Measurements from ENCODE around the gene XPO6. TPM values are rescaled to one million over a fixed set of nuclear protein-coding genes. Genes with fewer than 3 reads are reported as not detected.

XPO6 gene
- polyA plus RNA-seq, 4 donors, result 68.2 to 95.7 (median 79.5) TPM

DNA sequence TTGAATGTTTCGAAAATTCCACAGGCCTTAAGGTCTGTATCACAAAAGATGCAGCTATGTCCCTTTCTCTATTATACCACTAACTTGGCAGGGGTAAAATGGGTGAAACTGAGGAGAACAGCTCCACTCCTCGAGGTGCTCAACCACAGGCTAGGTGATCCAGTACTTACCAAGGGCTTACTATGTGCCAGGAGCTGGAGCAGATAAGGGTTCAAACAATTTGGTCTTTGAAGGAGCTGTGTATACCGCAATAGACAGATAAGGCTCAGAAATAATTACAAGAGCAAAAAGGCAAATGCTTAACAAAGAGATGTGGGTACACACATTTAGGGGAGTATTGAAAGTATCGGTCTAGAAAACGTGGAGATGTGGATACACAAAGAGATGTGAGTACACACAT lies 1.5 kb downstream of the XPO6 start:
- no peak for DNase-seq (ENCODE audit: low read depth in 4 of 4, low spot score in 3 of 4)

DNA sequence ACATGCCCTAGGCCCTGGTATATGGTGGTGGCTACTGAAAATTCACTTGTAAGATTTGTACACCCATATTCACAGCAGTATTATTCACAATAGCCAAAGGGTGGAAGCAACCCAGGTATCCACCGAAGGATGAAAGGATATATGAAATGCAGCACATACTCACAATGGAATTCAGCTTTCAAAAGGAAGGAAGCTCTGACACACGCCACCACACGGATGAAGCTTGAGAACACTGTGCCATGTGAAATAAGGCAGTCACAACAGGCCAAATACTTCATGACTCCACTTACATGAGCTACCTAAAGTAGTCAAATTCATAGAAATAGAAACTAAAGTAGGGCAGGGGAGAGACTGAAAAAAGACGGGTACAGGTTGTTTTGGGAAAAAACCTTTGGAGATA lies 2.9 kb downstream of the XPO6 start:
- no peak for DNase-seq (ENCODE audit: low read depth in 4 of 4, low spot score in 3 of 4)

DNA sequence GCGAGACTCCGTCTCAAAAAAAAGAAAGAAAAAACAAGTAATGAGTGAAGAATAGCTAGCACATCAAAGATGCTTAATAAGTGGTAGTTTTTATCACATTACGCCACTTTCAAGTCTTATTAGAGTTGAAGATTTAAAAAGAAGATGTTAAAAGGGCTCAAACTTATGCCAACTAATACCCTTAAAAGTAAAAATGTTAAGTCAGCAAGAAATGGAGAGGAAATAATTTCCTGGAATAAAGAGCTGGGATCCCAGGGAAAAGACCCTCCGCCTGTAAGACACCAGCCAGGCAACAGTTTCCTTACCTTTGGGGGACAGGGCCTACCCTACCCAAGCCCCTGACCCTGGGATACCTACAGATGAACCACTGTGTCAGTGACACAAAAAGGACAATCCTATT lies 3.6 kb downstream of the XPO6 start:
- DNase-seq (ENCODE audit: low read depth in 4 of 4, low spot score in 3 of 4), result no peak

DNA sequence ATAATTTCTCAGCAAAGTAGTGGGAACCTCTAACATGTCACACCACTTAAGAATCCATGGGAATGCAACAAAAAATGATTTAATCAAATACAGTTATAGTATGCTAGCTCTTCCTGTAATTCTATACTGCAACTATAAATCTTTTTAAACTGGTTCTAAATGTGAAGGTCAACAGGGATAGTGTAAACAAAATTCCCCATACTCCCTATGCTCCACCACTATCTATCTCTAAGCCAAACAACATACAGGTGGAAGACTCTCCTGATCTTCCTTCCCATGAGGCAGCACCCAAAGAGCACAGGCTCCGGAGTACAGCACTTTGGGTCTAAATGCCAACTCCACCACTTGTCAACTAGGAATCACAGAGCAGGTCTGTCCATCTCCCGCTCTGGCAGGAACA lies 4.4 kb downstream of the XPO6 start:
- DNase-seq (ENCODE audit: low read depth in 4 of 4, low spot score in 3 of 4), result no peak

DNA sequence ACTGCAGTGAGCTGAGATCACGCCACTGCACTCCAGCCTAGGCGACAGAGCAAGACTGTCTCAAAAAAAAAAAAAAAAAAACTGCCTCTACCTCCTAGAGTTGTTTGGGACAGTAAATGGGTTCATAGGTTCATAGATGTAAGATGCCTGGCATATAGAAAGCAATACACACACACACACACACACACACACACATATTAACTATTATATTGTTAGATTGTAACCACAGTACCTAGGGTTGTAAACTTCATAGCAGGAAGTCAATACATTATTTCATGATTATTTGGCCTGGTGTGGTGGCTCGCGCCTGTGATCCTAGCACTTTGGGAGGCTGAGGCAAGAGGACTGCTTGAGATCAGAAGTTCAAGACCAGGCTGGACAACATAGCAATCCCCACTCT lies 5.8 kb downstream of the XPO6 start:
- no peak for DNase-seq (ENCODE audit: low read depth in 4 of 4, low spot score in 3 of 4)

DNA sequence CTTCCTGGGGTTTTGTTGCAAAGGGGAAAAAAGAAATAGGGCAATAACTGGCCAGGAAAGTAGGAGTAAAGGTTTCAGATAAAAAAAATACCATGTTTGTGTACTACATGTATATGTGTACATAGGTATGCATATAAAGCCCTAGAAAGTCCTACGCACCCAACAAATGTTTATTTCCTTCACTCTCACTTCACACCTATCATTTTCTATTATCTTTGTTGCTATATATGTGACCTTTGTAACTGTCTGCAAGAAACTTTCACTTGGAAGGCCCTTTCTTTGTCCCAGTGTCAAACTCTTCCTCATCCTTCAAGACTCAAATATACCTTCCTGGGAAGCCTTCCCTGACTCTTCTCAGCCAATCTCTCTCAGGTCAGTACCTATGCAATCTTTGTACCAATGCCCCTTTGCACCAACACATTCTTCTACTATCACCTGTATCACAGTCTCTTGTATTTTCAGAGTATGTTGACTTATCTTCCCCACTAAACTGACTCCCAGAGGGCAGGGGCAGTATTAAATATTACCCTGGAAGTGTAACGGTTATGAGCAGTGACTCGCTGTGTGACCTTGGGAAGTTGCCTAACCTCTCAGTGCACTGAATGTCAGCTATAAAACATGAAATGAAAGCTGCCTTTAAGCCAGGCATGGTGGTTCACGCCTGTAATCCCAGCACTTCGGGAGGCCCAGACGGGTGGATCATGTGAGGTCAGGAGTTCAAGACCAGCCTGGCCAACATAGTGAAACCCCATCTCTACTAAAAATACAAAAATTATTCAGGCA lies 6.5 kb downstream of the XPO6 start:
- DNase-seq (ENCODE audit: low read depth in 4 of 4, low spot score in 3 of 4), result no peak

DNA sequence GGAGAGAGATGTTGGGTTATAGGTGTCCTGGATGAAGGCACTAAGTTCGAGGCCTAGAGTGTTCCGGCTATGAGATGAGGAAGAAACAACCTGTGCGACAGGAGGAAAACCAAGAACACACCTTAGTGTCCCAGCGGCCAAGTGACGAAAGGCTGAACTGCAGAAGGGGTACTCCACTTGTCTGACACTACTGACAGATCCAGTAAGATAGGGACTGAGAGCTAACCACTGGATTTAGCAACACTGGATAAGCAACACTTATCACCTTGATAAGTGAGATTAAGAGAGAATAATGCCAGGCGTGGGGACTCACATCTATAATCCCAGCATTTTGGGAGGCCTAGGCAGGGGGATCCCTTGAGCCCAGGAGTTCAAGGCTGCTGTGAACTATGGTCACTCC lies 7.1 kb downstream of the XPO6 start:
- DNase-seq (ENCODE audit: low read depth in 4 of 4, low spot score in 3 of 4), result no peak

DNA sequence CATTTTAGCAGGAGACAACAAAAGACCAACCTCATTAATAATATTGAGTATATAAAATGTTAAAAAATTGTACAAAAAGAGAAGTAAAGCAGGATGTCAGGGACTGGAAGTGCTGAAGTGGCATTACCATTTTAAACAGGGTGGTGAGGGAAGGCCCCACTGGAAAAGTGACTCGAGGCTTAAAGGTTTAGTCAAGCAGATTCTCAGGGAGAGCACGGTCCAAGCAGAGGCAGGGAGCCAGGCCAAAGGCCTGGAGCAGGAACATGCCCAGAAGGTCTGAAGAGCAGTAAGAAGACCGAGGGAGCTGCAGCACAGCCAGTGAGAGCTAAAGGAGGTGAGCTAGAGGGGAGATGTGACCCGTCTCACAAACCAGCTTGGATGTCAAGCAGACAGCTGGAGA lies 7.6 kb downstream of the XPO6 start:
- DNase-seq (ENCODE audit: low read depth in 4 of 4, low spot score in 3 of 4), result no peak

DNA sequence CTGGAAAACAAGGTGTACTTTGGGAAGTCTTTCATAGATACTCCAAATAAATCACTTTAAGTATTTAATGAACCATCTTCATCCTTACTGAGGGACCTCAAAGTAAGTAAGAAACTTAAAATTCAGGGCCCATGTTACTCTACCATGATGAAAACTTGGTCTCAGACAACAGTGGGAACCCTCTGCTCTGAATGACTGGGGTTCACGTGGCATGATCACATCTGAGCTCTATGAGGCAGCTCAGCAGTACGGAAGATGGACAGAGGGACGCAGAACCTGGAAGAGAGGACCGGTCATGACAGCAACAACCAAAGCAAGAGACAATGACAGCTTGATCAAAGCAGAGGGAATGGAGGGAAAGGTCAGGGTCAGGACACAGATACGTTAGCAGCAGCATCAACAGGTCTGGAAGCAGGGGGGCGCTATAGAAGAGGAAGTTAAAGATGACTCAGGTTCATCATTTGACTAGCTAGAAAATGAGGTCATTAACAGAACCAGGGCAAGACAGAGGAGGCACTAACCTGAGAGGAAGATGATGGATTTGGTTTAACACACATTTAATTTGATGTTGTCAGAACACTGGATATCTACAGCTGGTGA lies 9.5 kb downstream of the XPO6 start:
- no peak for DNase-seq (ENCODE audit: low read depth in 4 of 4, low spot score in 3 of 4)

DNA sequence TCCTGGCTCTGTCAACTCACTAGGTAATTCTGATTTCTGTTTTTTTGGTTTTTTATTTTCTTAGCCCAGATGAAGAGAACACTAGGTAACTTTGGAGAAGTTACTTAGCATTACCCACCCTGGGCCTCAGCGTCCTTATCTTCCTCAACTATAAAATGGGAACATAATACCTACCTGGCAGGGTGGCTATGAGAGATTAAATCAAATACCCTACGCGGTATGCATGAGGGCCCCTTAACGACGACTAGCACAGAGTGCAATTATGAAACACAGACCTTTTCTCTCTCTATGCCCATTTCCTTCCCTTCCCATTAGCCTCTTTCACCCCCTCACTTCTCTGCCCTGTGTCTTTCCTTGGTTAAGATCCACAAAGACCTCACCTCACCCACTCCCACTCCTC lies 11.1 kb downstream of the XPO6 start:
- DNase-seq (ENCODE audit: low read depth in 4 of 4, low spot score in 3 of 4), result no peak

DNA sequence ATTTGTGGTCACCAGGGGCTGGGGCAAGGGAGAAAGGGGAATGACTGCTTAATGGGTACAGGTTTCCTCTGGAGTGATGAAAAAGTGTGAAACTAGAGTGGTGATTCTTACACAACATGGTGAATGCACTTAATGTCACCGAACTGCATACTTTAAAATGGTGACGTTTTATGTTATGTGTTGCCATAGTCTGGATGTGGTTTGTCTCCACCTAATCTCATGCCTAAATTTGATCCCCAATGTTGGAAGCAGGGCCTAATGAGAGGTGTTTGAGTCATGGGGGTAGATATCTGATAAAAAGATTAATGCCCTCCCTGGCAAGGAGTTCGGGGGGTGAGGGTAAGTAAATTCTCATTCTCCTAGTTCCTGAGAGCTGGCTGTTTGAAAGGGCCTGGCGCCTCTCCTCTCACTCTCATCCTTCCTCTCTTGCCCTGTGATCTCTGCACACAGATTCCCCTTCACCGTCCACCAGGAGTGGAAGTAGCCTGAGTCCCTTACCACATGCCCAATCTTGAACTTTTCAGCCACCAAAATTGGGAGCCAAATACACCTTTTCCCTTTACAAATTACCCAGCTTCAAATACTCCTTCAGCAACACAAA lies 15.3 kb downstream of the XPO6 start:
- DNase-seq (ENCODE audit: low read depth in 4 of 4, low spot score in 3 of 4), result no peak

DNA sequence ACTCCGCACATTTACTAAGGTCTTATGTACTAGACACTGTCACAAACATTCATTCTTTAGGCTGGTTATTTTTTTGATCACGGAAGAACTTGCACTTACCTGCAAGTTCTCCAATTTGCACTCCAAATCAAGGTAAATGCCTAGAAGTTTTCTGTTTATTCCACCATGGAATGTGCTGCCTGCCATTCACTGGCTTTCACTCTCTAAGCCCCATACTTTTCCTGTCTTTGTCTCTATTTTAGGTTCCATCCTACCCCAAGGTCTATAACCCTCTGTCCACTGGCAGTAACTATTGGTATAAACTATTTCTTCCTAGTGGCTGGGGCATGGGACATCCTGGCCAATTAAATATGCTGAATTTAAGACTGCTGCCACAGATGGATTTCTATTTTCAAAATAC lies 15.9 kb downstream of the XPO6 start:
- no peak for DNase-seq (ENCODE audit: low read depth in 4 of 4, low spot score in 3 of 4)

DNA sequence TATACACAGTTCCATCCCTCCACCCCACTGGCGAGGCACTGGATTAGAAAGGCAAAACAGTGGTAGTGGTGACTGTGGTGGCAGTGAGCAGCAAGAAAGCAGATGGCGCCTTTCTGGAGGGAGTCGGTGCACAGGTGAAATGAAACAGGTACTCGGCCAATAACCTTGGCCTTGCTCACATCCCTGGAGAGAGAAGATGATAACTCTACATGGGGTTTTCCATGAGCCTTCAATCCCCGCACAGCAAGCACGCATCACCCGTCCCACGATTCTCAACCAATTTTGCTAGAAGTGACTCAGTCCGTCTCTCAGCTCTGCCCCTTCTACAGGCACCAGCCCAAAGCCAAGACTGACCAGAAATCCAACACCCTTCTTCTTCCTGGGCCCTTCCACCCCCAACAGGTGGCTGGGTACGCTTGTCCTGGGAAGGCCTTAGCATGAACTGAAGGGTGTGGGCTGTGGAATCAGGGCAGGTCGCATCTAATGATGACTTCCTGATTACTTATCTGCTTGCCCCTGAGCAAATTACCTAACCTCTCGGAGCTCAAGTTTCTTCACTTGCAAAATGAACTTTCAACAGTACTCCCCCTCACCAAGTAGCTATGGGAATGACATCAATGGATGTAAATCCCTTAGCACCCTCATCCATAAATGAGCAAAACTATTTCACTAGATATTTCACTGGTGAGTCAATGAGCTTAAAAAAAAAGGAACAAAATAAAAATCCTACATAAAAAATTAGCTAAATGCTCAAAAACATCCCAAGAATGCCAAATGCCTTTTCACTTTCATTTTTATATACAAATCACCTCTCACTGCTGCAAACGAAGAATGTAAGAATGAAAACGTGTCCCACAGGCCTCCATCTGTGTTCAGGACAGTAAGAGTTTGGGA lies 18.0 kb downstream of the XPO6 start:
- no peak for DNase-seq (ENCODE audit: low read depth in 4 of 4, low spot score in 3 of 4)

DNA sequence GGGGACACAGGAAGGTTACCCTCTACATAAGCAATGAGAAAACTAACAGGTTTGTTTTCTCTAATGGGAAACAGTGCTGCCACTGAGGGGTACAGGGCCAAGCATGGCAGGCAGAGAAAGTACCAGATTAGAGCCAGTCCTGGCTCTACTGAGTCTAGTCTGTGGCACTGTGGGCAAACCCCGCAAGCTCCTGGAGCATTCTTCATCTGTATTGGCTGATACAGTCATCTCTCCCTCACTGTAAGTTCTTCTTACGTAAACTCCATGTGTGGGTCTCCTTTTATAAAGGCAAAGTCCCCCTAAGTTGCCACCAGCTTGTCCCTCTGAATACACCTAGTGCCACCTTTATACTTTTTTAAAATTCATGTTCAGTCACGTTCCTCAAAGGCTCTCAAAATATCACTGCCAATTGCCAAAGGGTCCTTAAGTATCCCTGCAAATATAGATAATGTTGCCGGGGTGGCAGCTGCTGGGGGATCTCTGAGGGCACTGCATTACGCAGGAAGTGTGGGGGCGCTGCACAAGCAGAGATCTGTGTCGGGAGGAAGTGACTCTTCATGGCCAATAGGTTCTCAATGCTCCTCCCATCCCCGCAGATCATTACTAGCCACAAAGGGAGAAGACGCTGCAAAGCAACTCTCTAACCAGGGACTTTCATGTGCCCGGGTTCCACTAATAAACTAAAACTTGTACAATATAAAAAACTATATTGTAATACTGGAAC lies 18.8 kb downstream of the XPO6 start:
- no peak for DNase-seq (ENCODE audit: low read depth in 4 of 4, low spot score in 3 of 4)

DNA sequence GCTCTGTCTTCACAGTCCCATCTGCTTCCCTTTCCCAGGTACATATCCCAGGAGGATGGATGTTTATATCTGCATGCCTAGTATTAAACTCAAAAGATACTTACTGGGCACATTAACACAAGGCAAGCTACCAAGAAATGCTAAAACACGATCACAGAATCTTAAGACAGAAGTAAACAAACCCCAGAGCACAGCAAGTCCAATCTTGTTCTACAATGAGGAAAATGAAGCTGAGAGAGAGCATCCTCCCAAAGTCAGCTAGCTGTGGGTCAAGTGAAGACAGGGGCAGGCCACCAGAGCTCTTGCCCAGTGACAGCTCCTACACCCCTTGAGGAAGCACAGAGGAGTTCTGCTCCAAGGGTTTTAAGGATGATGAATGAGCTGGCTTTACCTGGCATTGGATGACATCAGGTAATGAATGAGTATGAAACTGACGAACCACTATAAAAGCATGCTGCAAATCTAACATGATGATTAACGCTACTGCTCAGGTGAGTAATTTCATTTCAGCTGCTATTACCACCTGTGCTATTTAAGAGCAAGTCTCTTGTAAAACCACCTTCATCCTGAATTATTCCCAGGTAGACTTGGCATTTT lies 20.3 kb downstream of the XPO6 start:
- DNase-seq (ENCODE audit: low read depth in 4 of 4, low spot score in 3 of 4), result no peak

DNA sequence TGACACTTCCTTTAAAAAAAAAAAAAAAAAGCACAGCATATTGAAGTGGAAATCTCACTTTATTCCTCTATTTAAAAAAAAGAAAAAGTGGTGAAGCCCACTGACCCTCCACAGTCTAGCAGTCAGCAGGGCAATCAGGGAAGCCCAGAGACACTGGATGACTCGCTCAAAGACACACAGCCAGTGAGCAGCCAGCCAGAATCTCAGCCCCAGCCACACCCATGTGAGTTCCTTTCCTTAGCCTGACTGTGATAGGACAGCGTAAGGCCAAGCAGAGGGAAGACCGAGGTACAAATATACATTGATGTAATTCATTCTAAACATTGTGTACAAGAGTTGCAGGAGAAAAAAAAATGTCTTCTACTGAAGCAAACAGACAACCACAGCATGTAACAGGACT lies 22.5 kb downstream of the XPO6 start:
- no peak for DNase-seq (ENCODE audit: low read depth in 4 of 4, low spot score in 3 of 4)

DNA sequence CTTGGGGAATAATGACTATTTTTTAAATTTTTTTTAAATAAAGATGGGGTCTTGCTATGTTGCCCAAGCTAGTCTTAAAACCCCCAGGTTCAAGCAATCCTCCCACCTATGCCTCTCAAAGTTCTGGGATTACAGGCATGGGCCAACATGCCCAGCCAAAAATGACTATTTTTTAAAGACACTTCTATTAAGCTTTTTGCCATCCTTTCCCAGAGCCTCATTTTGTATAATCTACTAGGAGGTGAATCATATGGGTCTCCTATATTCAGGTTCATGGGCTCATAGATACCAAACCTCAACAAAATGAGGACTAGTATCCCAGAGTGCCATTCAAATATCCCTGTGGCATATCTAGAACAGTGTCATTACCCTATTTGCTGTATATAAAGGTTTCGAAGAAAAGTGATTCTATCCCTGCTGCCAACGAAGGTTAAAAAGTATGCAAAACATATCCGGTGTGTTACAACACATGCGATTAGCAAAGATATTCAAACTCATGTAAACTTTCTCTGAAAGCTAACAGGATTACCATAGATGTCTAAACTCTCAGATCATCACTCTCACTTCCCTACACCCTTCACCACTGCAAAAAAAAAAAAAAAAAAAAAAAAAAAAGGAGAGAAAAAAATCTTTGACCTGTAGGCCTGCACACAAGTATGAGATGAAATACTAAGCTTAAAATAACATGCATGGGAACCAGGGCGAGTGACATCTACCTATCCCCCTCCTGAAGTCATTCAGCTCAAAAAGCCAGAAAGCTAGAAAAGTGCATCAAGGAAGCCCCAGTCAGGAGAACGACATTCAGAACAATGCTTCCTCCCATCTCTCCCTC lies 23.5 kb downstream of the XPO6 start:
- no peak for DNase-seq (ENCODE audit: low read depth in 4 of 4, low spot score in 3 of 4)

DNA sequence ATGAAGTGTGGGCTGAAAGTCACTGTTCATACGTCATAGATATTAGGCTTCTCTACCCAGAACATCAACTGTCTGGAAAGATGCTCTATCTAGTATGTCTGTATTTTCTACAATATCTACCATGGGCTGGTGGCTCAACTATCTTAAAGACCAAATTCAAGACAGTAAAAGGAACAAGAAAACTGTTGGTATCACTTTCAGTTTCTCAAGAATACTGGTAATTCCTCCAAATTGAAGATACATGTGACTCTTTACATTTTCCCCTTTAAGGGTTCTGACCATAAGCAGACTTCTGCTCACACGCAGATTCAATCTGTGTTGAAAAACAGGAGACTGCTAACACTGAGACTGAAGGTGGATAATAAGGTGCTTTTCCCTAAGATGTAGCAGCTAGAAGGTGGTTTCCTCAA lies 24.2 kb downstream of the XPO6 start:
- no peak for DNase-seq (ENCODE audit: low read depth in 4 of 4, low spot score in 3 of 4)

DNA sequence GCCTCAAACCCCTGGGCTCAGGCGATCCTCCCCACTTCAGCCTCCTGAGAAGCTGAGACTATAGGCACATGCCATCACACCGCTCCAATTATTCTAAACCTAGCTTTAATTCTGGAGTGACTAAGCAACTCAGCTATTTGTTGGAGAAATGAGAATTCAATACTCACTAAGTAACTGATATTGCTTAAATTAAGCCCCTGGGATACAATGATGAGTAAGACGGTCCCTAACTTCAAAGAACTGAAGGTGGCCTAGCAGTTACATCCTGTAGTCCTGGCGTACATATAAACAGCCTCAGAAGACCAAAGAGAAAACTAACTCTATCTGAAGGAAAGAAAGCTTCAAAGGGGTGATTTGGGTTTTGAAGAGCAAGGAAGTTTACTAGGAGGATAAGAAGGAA lies 25.0 kb downstream of the XPO6 start:
- DNase-seq (ENCODE audit: low read depth in 4 of 4, low spot score in 3 of 4), result no peak

Measured in left renal pelvis (tissue), 4 donors.